ENCODE data around the gene MLN.

MLN gene

DNA sequence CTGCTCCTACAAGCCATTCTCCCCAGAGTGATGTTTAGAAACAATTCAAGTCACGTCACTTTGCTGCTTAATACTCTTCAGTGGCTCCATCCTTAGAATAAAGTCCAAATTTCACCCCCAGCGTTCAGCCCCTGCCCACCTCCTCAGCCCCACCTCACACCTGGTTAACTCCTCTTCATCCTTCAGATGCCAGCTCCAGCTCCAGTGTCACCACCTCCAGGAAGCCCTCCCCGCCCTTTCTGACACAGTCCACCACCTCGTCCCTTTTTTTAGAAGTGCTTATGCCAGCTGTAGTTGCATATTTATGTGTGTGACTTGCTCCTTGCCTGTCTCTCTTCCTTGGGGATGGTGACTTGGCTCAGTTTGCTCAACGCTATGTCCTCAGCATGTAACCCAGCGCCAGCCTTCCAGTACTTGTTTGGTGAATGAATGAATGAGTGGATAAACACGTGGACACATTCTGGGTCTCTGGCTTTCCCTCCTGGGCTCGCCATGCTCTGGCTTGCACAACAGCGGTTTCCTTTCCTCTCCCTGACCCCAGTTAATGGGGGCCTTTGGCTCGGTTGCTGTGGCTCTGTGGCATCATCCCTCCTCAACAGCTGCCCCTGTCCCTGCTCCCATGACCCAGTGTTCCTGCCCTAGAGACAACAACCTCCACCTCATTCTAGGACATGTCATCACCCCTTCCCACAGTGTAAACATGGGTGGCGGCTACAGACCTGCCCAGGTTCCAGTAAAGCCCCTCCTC lies 53.4 kb downstream of the MLN start:
- no peak for DNase-seq

DNA sequence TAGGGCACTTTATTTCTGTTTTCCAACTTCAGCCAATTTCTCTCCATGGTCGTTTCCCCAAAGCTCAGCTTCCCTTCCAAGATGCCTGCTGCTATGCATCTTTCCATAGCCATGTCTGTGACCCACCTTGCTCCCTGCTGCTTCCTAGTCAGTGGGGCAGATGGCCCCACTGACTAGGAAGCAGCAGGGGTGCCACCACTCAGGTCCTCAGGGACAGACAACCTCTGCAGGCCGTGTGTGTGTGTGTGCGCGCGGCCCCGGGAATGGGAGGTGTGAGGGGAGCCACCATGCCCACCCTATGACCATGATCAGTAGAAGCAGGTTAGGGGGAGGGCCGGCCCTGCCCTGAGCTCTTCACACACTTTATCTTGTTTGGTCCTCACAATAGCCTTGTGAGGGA lies 54.4 kb downstream of the MLN start:
- DNase-seq = no peak

DNA sequence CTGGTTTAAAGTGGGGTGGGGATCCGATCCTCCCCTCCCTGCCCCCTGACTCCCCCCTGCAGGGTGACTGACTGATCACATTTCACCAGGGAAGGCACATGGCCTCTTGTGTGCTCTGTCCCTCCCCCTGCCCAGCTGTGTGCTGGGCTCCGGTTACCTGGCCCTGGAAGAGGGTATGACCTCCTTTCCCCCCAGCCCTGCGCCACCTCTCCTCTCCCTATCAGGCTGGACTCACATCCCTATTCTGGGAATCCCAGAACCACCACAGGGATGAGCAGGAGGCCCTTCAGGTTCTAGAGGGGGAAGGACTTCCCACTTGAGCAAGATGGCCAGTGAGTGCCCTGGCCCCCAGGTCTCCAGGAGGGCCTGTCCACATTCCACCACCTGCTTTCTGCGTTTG lies 55.0 kb downstream of the MLN start:
- no peak for DNase-seq

DNA sequence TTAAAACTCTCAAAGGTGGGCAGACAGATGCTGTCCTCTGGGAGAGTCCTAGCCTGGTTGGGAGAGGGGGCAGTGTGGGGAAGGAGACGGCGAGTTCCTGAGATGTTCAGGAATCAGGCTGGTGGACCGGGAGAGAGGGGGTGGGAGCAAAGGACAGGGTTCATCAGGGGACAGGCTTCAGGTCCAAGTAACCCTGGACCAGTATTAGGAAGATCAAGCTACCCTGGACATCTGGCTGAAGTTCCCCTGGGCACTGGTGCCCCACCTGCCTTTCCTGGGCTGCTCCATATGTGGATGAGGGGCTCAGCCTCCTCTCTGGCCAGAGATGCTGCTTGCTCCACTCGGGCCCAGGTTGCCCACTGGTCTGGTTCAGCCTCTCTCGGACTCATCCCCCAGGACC lies 56.0 kb downstream of the MLN start:
- DNase-seq = no peak

DNA sequence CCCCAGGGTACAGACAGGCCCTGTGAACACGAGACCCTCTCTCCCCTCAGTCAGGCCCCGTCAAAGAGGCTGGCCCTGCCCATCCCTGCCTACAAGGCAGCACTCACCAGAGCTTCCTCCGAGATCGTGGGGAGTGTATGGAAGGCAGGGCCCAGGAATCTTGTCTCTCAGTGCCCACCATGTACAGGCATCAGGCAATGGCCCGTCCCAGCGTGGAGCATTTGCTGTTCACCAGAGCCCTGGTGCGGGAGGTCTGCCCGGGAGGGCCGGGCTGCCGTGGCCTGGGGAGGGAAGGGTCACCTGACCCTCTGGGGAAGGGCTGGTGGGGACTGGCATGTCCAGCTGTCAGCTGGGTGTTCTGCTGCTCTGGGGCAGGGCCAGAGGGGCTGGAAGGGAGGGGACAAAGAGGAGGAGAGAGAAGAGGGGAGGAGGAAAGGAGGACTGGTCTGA lies 57.1 kb downstream of the MLN start, which contains the start of gene IP6K3:
Gene IP6K3, minus strand, starts transcription at position 255 of the 450 bp plus-strand sequence. CDS start 11,429 bp downstream, outside the sequence.
- no peak for DNase-seq

DNA sequence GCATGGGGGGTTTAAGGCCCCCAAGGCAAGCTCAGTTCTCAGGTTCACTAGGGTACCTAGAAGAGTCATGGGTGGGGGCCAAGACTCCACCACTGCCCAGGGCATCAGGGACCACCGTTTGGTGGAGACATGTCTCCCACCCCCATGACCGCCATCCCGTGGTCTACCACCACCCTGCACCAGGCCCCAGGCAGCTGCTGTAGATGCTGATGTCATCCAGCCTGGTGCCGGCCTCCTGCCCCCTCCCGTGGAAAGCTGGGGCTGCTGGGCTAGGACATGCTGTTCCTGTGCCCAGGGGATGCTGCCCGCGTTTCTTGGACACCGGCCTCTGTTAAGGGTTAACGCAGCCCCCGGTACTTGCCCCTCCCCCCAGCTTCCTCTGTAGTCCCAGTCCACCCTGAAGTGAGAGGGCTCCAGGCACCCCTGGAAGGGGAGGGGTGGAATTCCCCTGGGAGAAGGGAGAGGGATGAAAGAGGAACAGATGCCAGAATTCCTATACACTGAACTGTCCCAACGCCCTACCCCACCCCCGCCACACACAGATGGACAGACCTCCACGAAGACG lies 57.7 kb downstream of the MLN start:
- no peak for DNase-seq

DNA sequence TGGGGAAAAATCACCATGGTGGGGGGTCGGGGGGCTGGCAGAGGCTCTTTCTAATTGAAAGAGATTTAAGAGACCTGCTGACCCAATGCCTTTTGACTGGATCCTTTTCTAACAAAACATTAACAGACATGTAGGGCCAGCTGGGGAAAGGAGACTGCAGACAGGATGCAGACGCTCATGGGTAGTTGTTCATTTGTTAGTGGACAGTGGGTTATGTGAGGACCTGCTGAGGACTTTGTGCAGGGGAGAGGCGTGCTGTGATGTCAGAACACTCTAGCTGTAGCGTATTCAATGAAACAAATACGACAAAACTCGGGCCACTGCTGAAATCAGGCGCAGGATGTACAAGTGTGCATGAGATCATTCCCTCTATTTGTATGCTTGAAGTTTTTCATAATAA lies 58.3 kb downstream of the MLN start:
- no peak for DNase-seq

DNA sequence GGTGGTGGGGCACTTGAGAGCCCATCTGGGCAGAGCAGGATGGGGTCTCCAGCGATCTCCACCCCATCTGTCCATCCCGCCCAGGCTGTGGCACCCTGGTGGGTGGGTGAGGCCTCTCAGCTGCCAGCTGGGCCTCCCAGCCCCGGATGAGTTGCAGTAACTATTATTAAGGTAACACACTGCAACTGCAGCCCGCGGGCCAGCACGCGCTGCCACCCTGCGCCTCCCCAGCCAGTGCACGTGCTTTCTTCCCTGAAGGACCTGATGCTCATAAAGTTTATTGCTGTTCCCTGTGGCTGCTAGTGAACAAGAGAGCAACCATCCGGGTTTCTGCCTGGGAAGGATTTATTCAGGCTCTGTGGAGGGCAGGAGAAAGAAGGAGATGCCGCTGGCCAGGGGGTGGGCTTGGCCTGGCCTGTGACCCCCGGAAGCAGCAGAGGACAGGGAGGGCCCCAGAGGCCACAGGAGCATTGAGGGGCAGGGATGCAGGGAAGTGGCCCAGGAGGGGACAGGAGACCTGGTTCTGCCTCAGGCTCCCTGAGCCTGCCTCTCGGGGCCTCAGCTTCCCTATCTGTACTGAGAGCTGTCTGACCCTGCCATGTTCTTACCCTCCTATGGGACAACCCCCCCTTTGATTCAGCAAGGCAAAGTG lies 58.8 kb downstream of the MLN start:
- DNase-seq = no peak
